HPDE6-E6E7 (cell line): ENCODE results near the gene PPP4R1.
A peak's percentile ranks its signal among the peaks of the same experiment; 100 is the strongest.

Experiments used
- DNase-seq: peaks from one replicate; pipeline ENCODE4 v3.0.0; 2011; ENCODE audit warnings: missing footprints; ENCODE audit errors: extremely low spot score

Gene PPP4R1

GRCh38 chr18:9594823-9595596, 19.3 kb downstream of the PPP4R1 start:
- no peak for DNase-seq

DNA sequence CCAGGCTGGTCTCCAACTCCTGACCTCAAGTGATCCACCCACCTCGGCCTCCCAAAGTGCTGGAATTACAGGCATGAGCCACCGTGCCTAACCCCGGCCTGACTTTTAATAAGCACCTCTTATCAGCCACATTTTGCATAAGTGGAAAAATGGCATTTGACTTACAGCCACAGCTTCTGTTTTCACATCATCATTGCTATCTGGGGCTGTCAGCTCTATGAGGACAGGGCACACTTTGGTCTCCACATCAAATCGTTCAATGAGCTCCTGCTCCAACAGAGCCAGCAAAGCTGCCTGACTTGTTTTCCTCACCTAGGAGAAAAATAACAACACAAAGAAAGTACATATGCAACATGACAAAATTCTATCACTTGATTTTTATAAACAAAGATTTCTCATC, 26.4 kb downstream of the PPP4R1 start:
- DNase-seq, result no peak

DNA sequence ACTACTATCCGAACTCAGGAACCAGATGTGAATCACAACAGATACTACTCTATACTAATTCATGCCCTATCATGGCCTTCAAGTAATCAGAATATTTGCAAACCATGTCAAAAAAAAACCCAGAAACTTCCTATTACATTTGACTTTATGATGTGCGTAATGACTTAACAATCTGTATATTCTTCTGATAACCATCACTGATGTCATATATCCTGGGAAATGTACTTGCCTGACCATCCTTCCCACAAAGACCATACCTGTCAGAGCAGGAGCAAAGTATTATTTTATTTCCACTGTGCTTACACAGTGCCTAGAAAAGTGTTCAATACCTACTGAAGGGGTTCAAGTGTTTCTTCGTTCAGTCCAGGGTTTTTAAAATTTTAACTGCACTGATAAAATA, 27.5 kb downstream of the PPP4R1 start:
- no peak for DNase-seq

- DNase-seq, result no peak
Observed at GRCh38 chr18:9581667-9582066, 32.7 kb downstream of the PPP4R1 start.

- DNase-seq, result no peak
Observed at GRCh38 chr18:9578306-9578705, 36.1 kb downstream of the PPP4R1 start.

- no peak for DNase-seq
Observed at GRCh38 chr18:9577361-9577760, 37.0 kb downstream of the PPP4R1 start.

GRCh38 chr18:9575558-9575957, 38.8 kb downstream of the PPP4R1 start:
- peak; percentile 58 for DNase-seq

DNA sequence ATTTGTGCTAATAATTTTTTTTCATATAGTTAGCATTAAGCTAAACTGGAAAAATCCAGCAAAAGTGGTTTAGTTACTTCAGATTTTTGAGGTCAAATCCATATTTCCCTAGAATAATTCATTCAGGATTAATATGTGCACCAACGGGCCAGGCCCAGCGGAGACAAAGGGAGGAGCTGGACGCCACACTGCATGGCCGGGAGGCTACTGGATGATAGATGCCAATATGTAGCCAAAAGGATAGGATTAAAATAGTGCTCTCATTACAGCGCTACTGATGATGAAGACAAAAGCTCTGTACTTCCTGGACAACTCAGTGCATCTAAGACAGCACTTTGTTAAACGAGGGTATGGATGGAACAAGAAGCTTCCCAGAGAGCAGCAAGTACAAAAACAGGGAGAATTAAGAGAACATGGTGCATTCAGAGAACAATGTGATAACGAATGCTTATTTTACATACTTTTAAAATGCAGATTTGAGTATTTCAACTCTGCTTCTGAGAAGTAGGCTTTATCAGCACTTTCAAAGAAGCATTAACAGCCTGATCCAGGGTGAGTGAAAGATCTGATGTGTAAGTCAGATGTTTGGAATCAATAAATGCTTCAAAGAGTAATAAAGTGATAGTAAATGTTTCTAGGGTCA, 39.8 kb downstream of the PPP4R1 start:
- DNase-seq, result no peak

DNA sequence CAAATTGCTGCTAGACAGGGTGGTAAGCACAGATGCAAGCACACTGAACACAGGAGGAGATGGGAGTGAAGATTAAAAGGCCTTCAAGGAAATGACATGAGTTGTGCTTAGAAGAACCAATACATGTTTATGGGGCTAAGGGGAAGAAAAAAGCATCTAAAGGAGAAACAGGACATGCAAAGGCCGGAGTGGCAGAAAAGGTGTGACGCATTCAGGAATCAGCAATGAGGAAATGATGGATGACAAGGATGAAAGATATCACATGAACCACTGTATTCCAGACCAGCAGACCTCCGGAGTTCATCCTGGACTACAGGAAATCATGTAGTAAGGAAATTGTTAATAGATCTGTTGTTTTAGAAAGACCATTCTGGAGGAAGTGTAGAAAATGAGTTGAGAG, 42.8 kb downstream of the PPP4R1 start:
- no peak for DNase-seq

DNA sequence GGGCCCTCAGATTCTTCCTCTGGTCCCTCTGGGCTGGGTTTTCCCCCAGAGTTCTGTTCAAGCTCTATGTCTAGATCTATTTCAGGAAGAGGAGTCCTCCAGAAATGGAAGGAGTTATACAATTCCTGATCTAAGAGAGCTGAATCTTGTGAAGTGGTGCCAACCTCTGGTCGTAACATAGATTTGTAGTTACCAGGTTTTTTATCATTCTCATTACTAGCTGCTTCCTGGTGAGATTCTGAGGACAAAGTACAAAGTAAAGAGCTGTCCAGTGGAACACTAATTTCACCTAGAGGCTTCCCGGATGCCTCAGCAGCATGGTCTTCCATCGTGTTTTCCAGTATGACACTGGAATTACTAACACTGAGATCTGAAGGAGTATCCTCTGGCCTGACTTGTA, 44.1 kb downstream of the PPP4R1 start:
- no peak for DNase-seq

DNA sequence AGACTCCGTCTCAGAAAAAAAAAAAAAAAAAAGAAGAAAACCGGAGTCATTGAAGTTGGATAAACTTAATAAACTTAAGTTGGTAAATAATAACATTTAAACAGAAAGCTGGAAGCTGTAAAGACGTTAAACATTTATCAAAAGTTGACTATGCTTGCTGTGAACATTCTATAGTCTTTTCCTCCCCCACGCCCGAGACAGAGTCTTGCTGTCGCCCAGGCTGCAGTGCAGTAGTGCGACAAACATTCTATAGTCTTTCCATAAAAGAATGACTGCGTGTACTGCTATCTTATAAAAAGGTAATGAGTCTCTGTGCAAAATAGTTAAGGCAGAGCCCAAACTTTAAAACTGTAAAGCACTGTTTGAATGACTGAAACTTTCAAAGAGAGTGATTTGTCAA, 45.2 kb downstream of the PPP4R1 start:
- DNase-seq, result no peak

DNA sequence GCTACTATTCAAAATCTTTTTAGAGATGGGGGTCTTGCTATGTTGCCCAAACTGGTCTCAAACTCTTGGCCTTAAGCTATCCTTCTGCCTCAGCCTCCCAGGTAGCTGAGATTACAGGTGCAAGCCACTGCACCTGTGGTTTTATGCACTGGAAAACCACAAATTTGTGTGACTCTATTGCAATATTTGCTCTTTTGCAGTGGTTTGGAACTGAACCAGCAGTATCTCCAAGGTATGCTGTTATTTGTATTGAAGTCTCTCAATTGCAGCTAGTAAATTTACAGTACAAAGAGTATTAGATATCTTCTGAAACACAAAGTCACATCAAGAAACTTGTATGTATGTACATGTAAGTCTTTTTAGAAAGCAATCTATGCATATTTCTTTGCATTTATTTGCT, 46.2 kb downstream of the PPP4R1 start:
- DNase-seq, result no peak

- DNase-seq, result no peak
Observed at GRCh38 chr18:9565407-9565806, 49.0 kb downstream of the PPP4R1 start.

DNA sequence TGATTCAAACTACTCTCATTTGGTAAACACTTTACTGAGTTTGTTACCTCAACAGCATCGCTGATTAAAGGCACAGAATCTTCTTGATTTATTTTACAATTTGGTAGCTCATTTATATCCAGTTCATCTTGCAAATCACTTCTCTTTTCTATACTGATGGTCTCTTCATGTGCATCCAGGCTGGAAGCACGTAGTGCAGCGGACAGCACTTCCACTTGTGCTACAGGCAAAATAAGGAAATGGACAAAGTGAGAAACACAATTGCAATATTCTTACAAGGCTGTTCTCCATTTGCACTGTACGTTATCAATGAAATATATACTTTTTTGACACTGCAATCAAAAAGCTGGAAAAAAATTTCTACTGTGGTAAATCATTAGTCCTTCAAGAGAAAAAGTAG, 51.0 kb downstream of the PPP4R1 start:
- no peak for DNase-seq

GRCh38 chr18:9562584-9562983, 51.8 kb downstream of the PPP4R1 start:
- no peak for DNase-seq

DNA sequence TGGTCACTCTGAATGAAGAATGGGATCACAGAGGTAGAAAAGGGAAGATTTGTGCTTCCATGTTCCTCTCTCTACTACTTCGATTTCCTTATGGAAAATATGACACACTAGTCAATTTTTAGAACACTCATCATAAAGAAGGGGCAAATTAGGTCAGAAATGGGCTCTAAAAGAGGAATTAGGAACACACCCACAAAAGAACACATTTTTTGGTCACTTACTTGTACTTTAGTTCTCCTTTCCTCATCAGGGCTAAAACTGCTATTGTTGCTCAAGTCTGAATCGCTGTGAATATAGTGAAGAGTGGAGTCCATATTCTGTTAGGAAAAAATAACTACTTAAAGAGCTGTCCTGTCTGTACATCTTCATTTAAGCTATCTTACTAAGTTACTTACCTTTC, 52.6 kb downstream of the PPP4R1 start:
- DNase-seq, result no peak

DNA sequence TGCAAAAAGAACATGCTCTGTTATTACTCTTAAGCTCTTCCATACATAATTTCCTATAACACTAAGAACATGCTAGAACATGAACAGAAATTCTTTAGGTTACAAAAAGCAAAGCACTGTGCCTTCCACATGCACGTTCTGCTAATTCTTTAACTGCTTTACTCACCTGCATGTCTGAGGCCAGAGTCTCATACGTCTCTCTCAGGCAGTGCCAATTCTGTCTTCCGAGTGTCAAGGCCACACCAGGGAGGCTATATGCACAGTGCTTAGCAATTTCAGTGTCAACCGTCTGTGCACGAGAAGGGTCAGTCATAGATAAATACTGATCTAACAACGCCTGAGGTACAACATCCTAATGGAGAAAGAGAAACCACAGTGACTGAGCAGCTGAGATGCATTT, 55.1 kb downstream of the PPP4R1 start:
- no peak for DNase-seq

DNA sequence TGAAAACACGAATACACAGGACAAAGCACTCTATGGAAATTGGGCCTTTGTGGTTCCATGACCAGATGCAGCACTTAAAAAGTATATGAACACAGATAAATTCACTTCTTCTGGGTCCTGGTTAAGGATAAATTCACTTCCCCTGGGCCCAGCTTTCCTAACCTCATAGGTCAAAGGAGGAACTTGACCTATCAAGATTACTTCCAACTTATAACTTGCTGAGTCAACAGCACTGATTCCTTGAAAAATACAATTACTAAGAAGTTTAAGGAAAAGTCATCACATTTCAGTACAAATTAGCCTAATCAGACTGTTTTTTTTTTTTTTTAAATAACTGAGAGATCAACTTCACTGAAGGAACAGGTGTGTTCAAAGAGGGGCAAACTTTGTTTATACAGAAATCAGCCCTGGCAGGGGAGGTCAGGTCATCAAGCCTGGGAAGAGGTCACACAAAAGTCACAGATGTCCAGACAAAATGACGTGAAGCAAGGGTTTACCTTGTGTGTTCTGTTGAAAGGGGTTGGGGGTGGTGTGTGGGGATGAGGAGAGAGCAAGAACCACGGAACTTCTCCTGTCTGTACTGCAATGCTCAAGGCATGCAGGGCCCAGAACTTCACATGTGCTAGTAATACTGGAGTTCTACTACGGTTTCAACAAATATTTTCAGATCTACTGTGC, 55.8 kb downstream of the PPP4R1 start:
- DNase-seq, result no peak

DNA sequence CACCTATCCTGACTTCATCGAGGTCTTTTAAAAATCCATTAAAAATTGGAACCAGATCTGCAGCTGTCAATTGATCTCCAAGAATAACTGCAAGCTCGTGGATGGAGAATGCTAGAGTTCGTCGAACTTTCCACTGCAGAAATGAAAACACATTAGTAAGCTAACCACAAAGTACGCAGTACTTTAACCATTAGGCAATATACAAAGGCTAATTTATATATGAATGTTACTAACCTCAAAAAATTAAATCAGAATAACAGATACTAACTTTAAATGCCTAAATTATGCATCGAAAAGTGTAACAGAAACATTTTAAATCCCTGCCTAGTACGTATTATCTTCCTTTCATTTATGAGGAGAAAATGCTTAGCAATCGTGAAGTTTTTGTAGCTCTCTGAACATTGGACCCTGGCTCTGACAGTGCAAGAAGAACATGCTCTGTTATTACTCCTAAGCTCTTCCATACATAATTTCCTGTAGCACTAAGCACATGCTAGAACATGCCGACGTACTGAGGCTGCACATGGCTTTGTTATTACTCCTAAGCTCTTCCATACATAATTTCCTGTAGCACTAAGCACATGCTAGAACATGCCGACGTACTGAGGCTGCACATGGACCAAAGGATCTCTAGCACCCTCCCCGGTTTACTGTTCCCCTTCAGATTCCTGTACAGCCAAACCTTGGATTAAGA, 57.0 kb downstream of the PPP4R1 start:
- DNase-seq, result no peak

DNA sequence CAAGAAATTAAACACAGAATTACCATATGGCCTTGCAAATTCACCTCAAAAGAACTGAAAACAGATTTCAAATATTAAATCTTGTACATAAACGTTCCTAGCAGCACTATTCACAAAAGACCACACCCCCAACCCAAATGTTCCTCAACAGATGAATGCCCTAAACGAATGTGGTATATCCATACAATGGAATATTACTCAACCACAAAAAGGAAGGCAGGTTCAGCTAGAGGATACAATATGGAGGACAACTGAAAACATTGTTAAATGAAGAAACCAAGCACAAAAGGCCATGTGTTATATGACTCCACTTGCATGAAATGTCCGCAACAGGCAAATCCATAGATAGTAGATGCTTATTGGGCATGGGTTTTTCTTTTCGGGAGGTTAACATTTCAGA, 61.7 kb downstream of the PPP4R1 start:
- no peak for DNase-seq

- DNase-seq, result no peak
Observed at GRCh38 chr18:9552191-9552590, 62.2 kb downstream of the PPP4R1 start.

- DNase-seq, result no peak
Observed at GRCh38 chr18:9550429-9550828, 63.9 kb downstream of the PPP4R1 start.
